GM12892 (cell line): ENCODE results near the gene LAMA5.

Source experiments
- POLR2A ChIP-seq: IDR thresholded peaks from 2 replicates; pipeline ENCODE4 v1.6.1; 2011; ENCODE audit warnings: low read depth, low read length, control low read depth
- POLR2AphosphoS5 ChIP-seq: IDR thresholded peaks from 2 replicates; pipeline ENCODE4 v1.6.1; 2011; ENCODE audit warnings: low read depth, low read length, control low read depth
- TAF1 ChIP-seq: IDR thresholded peaks from 2 replicates; pipeline ENCODE4 v1.6.1; 2011; ENCODE audit warnings: low read depth, mild to moderate bottlenecking, control low read depth, low read length, borderline replicate concordance

DNA sequence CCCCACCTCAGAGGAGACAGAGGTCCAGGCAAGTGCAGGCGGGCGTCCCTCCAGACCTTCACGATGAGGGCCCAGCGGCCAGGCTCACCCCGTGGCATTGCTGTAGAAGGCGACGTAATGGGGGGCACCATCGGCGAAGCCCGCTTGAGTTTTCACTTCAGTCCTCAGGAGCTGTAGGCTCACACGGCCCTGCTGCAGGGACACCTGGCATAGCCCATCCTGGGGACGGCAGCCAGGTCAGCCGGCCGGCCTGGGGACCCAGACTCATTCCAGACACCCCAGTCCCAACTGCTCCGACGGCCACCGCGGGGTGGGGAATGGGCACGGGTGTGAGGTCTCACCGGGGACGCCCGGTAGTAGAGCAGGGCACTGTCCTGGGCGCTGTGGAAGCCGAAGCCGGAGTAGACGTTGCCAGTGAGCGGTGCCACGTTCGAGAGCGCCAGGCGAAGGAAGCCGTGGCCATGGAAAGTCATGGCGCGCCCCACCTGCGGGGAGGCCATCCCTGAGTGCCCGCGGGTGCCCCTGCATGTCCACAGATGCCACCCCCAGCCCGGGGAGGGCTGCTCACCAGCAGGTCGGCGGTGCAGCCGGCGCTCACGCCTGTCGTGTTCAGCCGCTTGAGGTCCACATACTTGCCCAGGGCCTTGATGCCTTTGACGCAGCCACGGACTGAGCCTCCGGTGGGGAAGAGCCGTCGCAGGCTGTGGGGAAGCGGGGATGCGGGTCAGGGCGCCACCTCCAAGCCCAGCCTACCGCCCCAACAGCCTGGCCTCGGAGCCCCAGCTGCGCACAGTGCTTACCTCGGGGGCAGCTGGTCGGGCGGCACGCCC is 55.1 kb downstream of the LAMA5 start:
- no peak for TF ChIP-seq POLR2A
- TF ChIP-seq TAF1, result no peak
- no peak for TF ChIP-seq POLR2AphosphoS5
